ENCODE data around the gene SMCO4.

- TF ChIP-seq, protein P1, sequence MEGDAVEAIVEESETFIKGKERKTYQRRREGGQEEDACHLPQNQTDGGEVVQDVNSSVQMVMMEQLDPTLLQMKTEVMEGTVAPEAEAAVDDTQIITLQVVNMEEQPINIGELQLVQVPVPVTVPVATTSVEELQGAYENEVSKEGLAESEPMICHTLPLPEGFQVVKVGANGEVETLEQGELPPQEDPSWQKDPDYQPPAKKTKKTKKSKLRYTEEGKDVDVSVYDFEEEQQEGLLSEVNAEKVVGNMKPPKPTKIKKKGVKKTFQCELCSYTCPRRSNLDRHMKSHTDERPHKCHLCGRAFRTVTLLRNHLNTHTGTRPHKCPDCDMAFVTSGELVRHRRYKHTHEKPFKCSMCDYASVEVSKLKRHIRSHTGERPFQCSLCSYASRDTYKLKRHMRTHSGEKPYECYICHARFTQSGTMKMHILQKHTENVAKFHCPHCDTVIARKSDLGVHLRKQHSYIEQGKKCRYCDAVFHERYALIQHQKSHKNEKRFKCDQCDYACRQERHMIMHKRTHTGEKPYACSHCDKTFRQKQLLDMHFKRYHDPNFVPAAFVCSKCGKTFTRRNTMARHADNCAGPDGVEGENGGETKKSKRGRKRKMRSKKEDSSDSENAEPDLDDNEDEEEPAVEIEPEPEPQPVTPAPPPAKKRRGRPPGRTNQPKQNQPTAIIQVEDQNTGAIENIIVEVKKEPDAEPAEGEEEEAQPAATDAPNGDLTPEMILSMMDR (IDR thresholded peaks at IDR 0.05), result no peak
- TF ChIP-seq POLR2A (IDR thresholded peaks at IDR 0.05), result no peak
Observed at GRCh38 chr11:93536101-93536861, 6.9 kb downstream of the SMCO4 start.
